GM06990 (cell line): ENCODE measurements around the gene EDN2.

ENCODE experiments used
- DNase-seq: peaks from one replicate; pipeline ENCODE4 v3.0.0-alpha.2; 2011; ENCODE audit not compliant: insufficient read length; ENCODE audit errors: extremely low read depth
- H3K27me3 ChIP-seq: replicated peaks from 2 replicates; pipeline ENCODE4 v1.6.0; 2011; ENCODE audit warnings: low read length; ENCODE audit not compliant: control insufficient read depth, insufficient read depth
- H3K36me3 ChIP-seq: 2 replicates; pipeline ENCODE4 v1.5.1; 2011; ENCODE audit warnings: low read length; ENCODE audit not compliant: control insufficient read depth, insufficient read depth
- H3K4me3 ChIP-seq: replicated peaks from 2 replicates; pipeline ENCODE4 v1.5.1; 2011; ENCODE audit warnings: low read depth, mild to moderate bottlenecking, control low read depth, low read length
- TF ChIP-seq, protein P1 (sequence below): IDR thresholded peaks from 2 replicates; pipeline ENCODE4 v1.5.1; 2011; ENCODE audit warnings: low read length, control low read depth, mild to moderate bottlenecking, inconsistent platforms; ENCODE audit not compliant: insufficient read depth, poor library complexity, severe bottlenecking

The EDN2 gene

DNA sequence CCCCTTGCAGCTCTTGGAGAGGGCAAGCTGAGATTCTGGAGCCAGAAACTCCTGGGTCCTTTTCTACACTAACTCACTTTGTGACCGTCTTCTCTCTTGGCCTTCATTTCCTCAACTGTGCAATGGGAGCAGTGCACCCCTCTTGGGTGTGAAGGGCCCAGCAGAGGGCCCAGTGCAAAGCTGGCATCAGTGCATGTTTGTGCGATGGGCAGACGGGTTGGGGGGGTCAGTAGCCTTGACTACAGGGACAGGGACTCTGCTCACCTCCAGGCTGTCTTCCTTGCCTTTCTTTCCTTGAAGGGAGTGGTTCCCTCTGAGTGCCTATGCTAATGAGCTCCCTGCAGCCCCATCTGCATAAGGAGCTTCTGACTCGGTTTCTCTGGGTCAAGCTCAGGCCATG lies 51.0 kb downstream of the EDN2 start:
- Histone ChIP-seq H3K27me3 (no peaks in the 10 kb centered on the region; the same call in none of the 2 replicates), H3K36me3 (no peaks in the 10 kb centered on the region), H3K4me3 (no peak overlapping the region)
- DNase-seq: no peak
- TF ChIP-seq, protein P1, sequence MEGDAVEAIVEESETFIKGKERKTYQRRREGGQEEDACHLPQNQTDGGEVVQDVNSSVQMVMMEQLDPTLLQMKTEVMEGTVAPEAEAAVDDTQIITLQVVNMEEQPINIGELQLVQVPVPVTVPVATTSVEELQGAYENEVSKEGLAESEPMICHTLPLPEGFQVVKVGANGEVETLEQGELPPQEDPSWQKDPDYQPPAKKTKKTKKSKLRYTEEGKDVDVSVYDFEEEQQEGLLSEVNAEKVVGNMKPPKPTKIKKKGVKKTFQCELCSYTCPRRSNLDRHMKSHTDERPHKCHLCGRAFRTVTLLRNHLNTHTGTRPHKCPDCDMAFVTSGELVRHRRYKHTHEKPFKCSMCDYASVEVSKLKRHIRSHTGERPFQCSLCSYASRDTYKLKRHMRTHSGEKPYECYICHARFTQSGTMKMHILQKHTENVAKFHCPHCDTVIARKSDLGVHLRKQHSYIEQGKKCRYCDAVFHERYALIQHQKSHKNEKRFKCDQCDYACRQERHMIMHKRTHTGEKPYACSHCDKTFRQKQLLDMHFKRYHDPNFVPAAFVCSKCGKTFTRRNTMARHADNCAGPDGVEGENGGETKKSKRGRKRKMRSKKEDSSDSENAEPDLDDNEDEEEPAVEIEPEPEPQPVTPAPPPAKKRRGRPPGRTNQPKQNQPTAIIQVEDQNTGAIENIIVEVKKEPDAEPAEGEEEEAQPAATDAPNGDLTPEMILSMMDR: no peak

DNA sequence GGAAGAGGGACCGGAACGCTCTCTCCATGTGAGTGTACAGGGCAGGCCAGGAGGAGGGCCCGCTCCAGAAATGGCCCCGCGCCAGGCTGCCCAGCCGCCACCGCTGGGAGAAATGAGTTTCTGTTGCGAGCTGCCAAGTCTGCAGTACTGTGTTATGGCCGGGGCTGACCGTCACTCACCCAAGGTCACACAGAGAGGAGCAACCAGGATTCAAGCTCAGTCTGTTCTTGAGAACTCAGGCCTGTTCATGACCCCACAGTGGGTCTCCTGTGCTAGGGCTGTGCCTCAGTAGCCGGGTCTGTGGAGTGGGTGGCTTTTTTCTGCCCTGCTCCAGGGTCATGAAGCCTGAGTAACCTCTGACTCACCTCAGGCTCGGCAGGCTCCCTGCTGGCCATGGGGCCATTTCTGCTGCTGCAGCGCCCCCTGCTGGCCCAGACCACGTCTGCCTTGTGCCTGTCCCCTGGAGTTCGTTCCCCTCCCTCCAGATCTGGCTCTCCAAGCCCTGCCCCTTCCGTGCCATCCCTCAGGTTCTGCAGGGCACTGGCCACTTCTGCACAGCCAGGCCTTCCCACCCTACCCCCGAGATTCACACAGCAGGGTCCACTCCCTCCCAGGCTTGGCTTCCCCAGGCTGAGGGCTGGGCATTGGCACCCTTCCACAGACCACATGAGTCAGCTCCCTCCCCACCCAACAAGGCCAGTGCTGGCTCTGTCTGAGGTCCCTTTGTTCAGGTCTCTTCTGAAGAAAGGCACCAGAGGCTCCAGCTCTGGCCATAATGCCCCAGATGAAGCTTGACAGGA lies 51.8 kb downstream of the EDN2 start:
- H3K27me3 ChIP-seq: no peaks in the 10 kb centered on the region; the same call in none of the 2 replicates
- no peak overlapping the region for H3K4me3 ChIP-seq
- no peaks in the 10 kb centered on the region for H3K36me3 ChIP-seq
- TF ChIP-seq, protein P1: peak; percentile 94
- DNase-seq: peak; percentile 59

DNA sequence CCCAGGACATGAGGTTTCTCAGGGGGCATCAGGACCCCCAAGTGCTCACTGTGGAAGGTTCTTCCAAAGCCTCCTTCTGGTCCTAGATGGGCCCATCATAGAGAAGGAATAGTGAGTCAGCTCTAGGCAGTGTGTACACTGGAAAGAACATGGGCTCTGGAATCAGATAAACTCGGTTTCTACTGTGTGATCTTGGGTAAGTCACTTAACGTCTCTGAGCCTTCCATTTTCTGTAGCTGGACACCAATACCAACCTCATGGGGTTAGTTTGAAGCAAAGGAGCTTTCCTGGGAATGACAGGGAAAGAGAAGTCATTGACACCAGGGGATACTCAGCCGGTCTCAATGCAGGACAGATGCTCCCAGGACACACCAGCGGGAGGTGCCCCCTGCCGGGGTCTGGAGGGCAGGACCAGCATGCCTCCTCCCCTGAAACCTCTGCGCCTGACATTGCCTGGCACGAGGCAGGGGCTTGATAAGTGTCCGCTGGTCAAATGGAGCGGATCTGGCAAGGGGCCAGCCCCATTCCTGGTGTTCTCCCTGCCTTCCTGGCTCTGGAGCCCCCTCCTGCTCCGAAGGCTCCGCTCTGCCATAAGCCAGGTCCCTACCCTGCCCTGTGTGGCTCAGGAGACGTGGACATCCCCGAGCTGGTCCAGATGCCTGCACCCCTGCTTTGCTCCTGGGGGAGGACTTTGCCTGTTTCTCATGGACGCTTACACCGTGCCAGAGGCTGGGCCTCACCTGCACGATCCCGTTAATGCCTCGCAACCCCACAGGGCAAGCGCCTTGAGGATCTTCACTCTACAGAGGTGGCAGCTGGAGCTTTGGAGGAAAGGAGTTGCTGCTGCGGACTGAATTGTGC lies 52.8 kb downstream of the EDN2 start:
- DNase-seq: no peak
- TF ChIP-seq, protein P1: no peak
- Histone ChIP-seq H3K36me3 (no peaks in the 10 kb centered on the region), H3K4me3 (no peak overlapping the region), H3K27me3 (no peaks in the 10 kb centered on the region; the same call in none of the 2 replicates)

DNA sequence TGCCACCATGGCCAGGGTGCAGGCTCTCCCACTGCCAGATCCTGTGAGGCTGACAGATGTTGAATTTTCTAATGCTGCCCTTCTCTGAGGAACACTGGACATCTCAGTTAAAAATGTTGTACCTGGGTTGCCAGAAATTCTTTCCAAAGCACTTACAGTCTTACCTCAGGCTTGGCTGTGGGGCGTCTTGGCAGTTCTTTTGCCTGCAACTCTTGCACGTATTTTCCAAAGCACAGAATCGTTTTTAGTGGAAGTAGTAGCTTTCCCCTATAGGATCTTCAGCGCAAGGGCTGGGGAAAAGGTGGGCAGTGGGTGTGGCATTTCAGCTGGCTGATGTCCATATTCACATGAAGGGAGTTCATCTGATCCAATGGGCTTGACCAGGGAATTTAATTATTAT lies 53.9 kb downstream of the EDN2 start:
- TF ChIP-seq, protein P1: no peak
- H3K27me3 ChIP-seq: no peaks in the 10 kb centered on the region; the same call in none of the 2 replicates
- DNase-seq: no peak

DNA sequence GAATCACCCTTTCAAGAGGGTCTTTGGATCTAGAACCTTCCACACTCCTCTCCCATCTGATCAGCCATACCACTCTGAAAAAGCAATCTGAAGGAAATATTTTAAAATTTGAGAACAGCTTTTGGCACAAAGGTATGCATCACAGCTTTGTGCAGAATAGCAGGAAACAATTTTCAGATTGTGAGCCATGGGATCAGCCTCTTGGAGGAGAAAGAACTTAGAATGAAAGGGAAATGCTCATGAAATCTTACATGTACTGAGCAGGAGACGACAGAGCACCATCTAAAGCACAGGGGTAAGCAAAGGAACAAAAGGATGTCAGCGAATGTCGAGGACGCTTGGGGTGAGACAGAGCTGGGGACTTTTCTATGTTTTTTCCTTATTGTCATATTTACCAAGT lies 54.4 kb downstream of the EDN2 start:
- Histone ChIP-seq H3K36me3 (no peaks in the 10 kb centered on the region), H3K4me3 (no peak overlapping the region), H3K27me3 (no peaks in the 10 kb centered on the region; the same call in none of the 2 replicates)
- DNase-seq: no peak
- TF ChIP-seq, protein P1: no peak

More for the DNA sequence above, 53.9 kb downstream of the EDN2 start:
- no peaks in the 10 kb centered on the region for H3K36me3 ChIP-seq
- H3K4me3 ChIP-seq: no peak overlapping the region
